HTR-8/SVneo (cell line): ENCODE measurements around the gene PIGR.
A peak's percentile ranks its signal among the peaks of the same experiment; 100 is the strongest.

Experiments
- DNase-seq: peaks from one replicate; pipeline ENCODE4 v3.0.0; 2011; ENCODE audit warnings: low spot score, mixed read lengths; ENCODE audit not compliant: insufficient read length
- FAIRE-seq: peaks from 2 replicates; lab custom pipeline; 2011; peaks lifted over from hg19 to GRCh38; lab: Jason Lieb, UNC

Gene PIGR

GRCh38 chr1:206946261-206946660, at the start of gene PIGR:
Gene PIGR, minus strand, starts transcription at chr1:206946466. Its CDS starts 5,935 bp downstream, at chr1:206940531.
- FAIRE-seq: no peak
- DNase-seq: no peak

- DNase-seq (no peak), FAIRE-seq (no peak)
These were observed 46.5 kb upstream of the PIGR start for GRCh38 chr1:206992790-206993189.

- FAIRE-seq (no peak), DNase-seq (no peak)
These were observed 41.6 kb upstream of the PIGR start for GRCh38 chr1:206987873-206988272.

GRCh38 chr1:206986885-206987284, 40.6 kb upstream of the PIGR start:
- FAIRE-seq (no peak), DNase-seq (no peak)

- FAIRE-seq: no peak
- no peak for DNase-seq
These were observed 40.1 kb upstream of the PIGR start for GRCh38 chr1:206986402-206986801.

DNA sequence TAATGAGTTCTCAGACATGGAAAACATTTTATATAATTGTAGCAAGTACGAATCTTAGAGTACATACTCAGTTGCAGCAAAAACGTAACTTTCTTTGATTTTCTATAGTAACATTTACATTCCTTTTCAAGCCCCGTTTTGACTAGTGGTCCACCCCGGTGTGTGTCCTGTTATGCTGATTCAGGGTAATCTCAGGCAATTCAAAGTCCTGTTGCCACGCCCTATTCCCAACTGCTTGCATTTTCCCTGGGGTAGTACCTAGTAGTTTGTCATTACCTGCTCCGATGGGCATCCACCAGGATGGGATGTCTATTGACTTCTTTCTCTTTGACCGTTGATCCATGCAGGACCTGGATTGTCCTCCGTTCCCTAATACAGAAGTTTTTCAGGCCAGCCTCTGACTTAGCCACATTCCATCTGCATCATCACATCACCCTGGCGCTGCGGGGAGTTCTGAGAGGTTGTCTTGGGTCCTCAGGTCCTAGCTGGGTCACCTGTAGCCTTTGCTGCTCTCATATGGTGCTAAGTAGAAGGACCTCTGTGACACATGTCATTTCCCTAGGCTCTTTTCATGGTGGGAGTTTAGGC, 39.0 kb upstream of the PIGR start:
- DNase-seq (no peak), FAIRE-seq (no peak)

- FAIRE-seq (no peak), DNase-seq (peak; percentile 69)
These were observed 36.0 kb upstream of the PIGR start for GRCh38 chr1:206982216-206982615.

- DNase-seq (peak; percentile 27), FAIRE-seq (no peak)
These were observed 33.2 kb upstream of the PIGR start for GRCh38 chr1:206979379-206980043.

DNA sequence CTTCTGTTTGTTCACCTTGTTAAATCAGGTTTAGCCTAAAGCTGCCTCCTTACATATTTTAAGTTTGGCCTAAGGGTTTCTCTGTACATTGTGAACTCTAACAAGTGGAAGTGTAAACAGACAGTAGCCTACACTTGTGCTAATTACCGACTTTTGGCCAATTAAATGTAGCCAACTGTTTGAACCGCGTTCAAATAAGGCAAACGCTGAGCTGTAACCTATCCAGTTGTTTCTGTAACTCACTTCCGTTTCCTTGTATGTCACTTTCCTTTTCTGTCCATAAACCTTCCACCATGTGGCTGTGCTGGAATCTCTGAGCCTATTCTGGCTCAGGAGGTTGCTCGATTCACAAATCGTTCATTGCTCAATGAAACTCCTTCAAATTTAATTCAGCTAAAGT, 32.0 kb upstream of the PIGR start:
- DNase-seq (no peak), FAIRE-seq (no peak)

GRCh38 chr1:206975306-206975705, 29.0 kb upstream of the PIGR start:
- FAIRE-seq (no peak), DNase-seq (no peak)

DNA sequence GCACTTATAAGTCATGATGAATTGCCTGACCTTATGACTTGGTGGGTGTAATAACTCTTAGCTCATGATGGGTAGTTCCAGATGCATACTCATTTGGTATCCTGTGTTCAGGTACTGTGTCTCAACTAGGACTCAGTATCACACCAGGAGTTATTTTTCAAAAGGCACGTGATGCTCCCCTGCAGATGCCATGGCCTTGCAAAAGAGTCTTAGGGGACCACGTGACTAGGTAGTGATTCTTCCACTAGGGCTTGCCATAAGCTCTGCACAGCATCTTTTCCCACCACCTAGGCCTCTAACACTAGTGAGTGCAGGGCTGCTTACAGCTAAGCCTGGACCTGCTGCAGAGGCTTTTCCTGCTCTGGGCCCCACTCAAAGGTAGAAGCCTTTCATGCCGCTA, 27.9 kb upstream of the PIGR start:
- DNase-seq (no peak), FAIRE-seq (no peak)

DNA sequence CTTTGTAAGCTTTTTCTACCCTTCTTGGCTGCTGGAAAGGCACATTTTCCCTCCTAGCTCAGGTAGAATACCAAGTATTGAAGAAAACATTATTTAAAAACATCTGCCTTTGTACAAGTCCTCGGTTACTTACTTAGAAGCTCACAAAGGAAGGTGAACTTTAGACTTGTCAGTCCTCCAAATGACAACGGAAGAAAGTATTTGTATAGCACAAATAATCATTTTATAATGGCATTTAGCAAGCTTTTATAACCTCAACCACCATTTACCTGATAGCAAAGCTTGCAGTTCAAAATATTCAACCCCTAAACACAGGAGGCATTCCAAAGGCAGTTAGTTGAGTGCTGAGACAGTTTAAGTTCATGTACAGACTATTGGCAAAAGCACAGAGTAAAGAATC, 26.5 kb upstream of the PIGR start:
- DNase-seq: no peak
- no peak for FAIRE-seq

GRCh38 chr1:206971029-206971655, 24.9 kb upstream of the PIGR start:
- no peak for FAIRE-seq
- DNase-seq: no peak

DNA sequence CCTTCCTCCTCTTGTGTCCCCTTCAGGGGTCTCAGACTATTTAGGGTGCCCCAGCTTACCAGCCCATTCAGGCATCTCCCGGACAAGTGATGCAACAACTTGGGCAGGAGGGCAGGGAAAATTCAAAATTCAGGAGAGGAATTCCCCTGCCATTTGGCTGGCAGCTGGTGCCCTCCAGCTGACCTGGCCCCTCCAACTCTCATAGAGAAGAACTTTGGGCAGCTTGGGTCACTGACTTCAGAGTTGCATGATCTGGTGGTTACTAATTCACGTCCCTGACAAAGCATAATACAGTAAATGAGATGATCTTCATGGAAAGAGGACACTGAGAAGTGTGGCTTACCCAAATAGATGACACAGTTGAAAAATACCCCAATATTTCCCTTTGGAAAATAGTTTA, 24.2 kb upstream of the PIGR start, which contains the start of gene FCAMR:
FCAMR (minus strand) TSS at position 15 of the 400 bp plus-strand sequence. CDS start 335 bp downstream, outside the sequence.
- no peak for DNase-seq
- no peak for FAIRE-seq

DNA sequence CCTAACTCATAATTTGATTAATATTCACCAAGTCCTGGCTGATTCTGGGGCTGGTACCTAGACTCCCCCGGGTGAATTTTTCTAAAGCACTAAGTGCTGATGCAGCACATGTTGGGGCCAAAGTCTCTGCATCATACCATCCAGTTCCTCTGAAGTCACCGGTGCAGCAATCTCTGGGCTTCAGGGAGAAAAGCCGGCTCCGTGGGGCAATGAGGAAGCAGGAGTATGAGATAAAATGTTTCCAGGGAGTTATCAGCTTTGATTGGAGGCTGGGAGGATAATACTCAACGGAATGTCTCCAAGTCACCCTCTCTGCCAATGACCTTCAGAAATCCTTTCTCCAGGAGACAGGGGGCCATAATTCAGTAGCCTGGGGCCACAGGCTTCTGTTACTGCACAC, 22.8 kb upstream of the PIGR start:
- DNase-seq: no peak
- FAIRE-seq: no peak

- FAIRE-seq (no peak), DNase-seq (no peak)
These were observed 21.0 kb upstream of the PIGR start for GRCh38 chr1:206967096-206967849.

GRCh38 chr1:206965781-206966180, 19.5 kb upstream of the PIGR start:
- FAIRE-seq (no peak), DNase-seq (no peak)

GRCh38 chr1:206963740-206964139, 17.5 kb upstream of the PIGR start:
- FAIRE-seq (no peak), DNase-seq (no peak)

GRCh38 chr1:206963119-206963712, 16.9 kb upstream of the PIGR start:
- FAIRE-seq (no peak), DNase-seq (no peak)

- no peak for DNase-seq
These were observed 16.0 kb upstream of the PIGR start for GRCh38 chr1:206962272-206962671.

More at GRCh38 chr1:206962272-206962671, 16.0 kb upstream of the PIGR start:
- FAIRE-seq: no peak
